ENCODE data around the gene FGF14.

GRCh38 chr13:102033386-102033785 lies 368.5 kb downstream of the FGF14 start:
- TF ChIP-seq CTCF (IDR thresholded peaks at IDR 0.05) (no peak), ZFX (IDR thresholded peaks at IDR 0.05; ENCODE audit: borderline replicate concordance) (no peak)

Measured in 22Rv1 (cell line).